ENCODE data around the gene GP2.

DNA sequence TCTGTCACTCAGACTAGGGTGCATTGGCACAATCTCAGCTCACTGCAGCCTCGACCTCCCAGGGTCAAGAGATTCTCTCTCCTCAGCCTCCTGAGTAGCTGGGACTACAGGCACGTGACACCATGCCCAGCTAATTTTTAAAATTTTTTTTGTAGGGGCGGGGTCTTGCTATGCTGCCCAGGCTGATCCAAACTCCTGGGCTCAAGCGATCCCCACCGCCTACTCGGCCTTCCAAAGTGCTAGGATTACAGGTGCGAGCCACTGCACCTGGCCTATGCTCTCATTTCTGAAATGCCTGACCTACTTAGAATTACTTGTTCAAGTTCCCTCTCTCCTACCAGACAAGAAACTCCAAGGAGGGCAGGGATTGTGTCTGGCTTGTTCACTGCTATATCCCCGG is 5.1 kb upstream of the GP2 start:
- TF ChIP-seq, protein P1, sequence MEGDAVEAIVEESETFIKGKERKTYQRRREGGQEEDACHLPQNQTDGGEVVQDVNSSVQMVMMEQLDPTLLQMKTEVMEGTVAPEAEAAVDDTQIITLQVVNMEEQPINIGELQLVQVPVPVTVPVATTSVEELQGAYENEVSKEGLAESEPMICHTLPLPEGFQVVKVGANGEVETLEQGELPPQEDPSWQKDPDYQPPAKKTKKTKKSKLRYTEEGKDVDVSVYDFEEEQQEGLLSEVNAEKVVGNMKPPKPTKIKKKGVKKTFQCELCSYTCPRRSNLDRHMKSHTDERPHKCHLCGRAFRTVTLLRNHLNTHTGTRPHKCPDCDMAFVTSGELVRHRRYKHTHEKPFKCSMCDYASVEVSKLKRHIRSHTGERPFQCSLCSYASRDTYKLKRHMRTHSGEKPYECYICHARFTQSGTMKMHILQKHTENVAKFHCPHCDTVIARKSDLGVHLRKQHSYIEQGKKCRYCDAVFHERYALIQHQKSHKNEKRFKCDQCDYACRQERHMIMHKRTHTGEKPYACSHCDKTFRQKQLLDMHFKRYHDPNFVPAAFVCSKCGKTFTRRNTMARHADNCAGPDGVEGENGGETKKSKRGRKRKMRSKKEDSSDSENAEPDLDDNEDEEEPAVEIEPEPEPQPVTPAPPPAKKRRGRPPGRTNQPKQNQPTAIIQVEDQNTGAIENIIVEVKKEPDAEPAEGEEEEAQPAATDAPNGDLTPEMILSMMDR (IDR thresholded peaks at IDR 0.05 in 4 of 5, conservative IDR thresholded peaks at IDR 0.05 in 1 of 5): no peak
- TF ChIP-seq POLR2A (IDR thresholded peaks at IDR 0.05): no peak

All from gastrocnemius medialis (tissue), 4 donors.